Muscle of leg (tissue), 11 donors: ENCODE measurements around the gene AREG. TPM values are rescaled to one million over a fixed set of nuclear protein-coding genes. Genes with fewer than 3 reads are reported as not detected.

Source experiments
- DNase-seq: peaks from one replicate; pipeline ENCODE4 v3.0.0; 2013
- H3K27ac ChIP-seq: one replicate; pipeline ENCODE4 v1.5.1; 2013; ENCODE audit warnings: mild to moderate bottlenecking, low read length, control low read depth
- H3K27me3 ChIP-seq: one replicate; pipeline ENCODE4 v1.6.1; 2013; ENCODE audit warnings: low read length; ENCODE audit not compliant: control insufficient read depth, insufficient read depth
- H3K36me3 ChIP-seq: one replicate; pipeline ENCODE4 v1.6.1; 2013; ENCODE audit warnings: low read length; ENCODE audit not compliant: control insufficient read depth, insufficient read depth
- H3K4me1 ChIP-seq: one replicate; pipeline ENCODE4 v1.6.1; 2013; ENCODE audit warnings: low read length; ENCODE audit not compliant: control insufficient read depth, insufficient read depth
- H3K4me3 ChIP-seq: one replicate; pipeline ENCODE4 v1.5.1; 2013; ENCODE audit warnings: low read length, control low read depth
- H3K9me3 ChIP-seq: replicated peaks from 2 replicates; pipeline ENCODE4 v1.6.1; 2013; ENCODE audit warnings: low read depth, low read length; ENCODE audit not compliant: control insufficient read depth
- WGBS: methylation state at CpG from one replicate; pipeline ENCODE4 v1.1.5; 2013; ENCODE audit warnings: missing lambda C conversion rate; ENCODE audit not compliant: insufficient coverage; 5-methylcytosine and 5-hydroxymethylcytosine counted together
- polyA plus RNA-seq, 8 donors: library from polyadenylated mRNA; unstranded; fragments of 120-200 nt; gene quantifications; one replicate each; pipeline versions ENCODE4 v1.2.1 to v1.2.3, GENCODE V29; 2013; ENCODE audit warnings: inconsistent platforms in 1 of 8, low replicate concordance in 1 of 8; ENCODE audit not compliant: insufficient read length in 8 of 8, insufficient read depth in 1 of 8
- total RNA-seq: library from RNA; stranded (reverse); fragments of 120-200 nt; gene quantifications from one replicate; pipeline ENCODE4 v1.2.4, GENCODE V29; 2013

The AREG gene
- total and polyA plus RNA-seq, 9 donors: 0.09 to 0.40 (median 0.15) TPM; not detected in 4

- no CpG with 5 or more reads among the region's 1 CpG for WGBS
- DNase-seq: peak; percentile 41
Observed at GRCh38 chr4:74504212-74504611, 59.3 kb downstream of the AREG start.

More at GRCh38 chr4:74504212-74504611, 59.3 kb downstream of the AREG start:
- no peak overlapping the region for H3K4me3 ChIP-seq
- no peaks in the 10 kb centered on the region for H3K27me3 ChIP-seq
- no peaks in the 10 kb centered on the region for H3K36me3 ChIP-seq
- peaks cover 2% of the 10 kb centered on the region for H3K9me3 ChIP-seq
- H3K27ac ChIP-seq: peak overlapping the region; percentile 17
- H3K4me1 ChIP-seq: no peaks in the 10 kb centered on the region

Other genes with a start within 250 kb of the AREG start
- 0.49 TPM for gene EPGN, start 136.7 kb upstream of the AREG start, total RNA-seq
- 1 to 10 TPM in 1 of 8 donors, under 1 TPM in 4, not detected in 3; 0.17 to 2.7 (median 0.25) TPM for gene EPGN, start 136.7 kb upstream of the AREG start, polyA plus RNA-seq
- under 0.01 TPM for gene EREG, start 80.0 kb upstream of the AREG start, total RNA-seq
- gene EREG, start 80.0 kb upstream of the AREG start, polyA plus RNA-seq: under 1 TPM; 0.03 to 0.85 (median 0.09) TPM